Liver (tissue), 3 donors: ENCODE measurements around the gene EIF4E.

Experiments
- CTCF ChIP-seq: fragments of 150-350 bp; IDR thresholded peaks from 2 replicates; pipeline ENCODE4 v1.5.1; 2017; ENCODE audit warnings: improper control_type of control experiment, low read depth, low read length; ENCODE audit not compliant: missing input control
- GABPA ChIP-seq, 2 donors: IDR thresholded peaks in 1 of 2; conservative IDR thresholded peaks in 1 of 2; 2 replicates each; pipeline ENCODE4 v1.6.1; 2016; ENCODE audit warnings: antibody characterized with exemption in 2 of 2, mild to moderate bottlenecking in 1 of 2, moderate library complexity in 1 of 2
- MAX ChIP-seq: IDR thresholded peaks from 2 replicates; pipeline ENCODE4 v1.6.1; 2016; ENCODE audit warnings: antibody characterized with exemption
- SP1 ChIP-seq: IDR thresholded peaks from 2 replicates; pipeline ENCODE4 v1.6.1; 2018; ENCODE audit warnings: antibody characterized with exemption, mild to moderate bottlenecking
- TAF1 ChIP-seq: conservative IDR thresholded peaks from 2 replicates; pipeline ENCODE4 v1.6.1; 2016; ENCODE audit warnings: antibody characterized with exemption, mild to moderate bottlenecking
- TF ChIP-seq, protein P1 (sequence below): IDR thresholded peaks from 2 replicates; pipeline ENCODE4 v1.6.1; 2016; ENCODE audit warnings: antibody characterized with exemption
- TF ChIP-seq, protein P2 (sequence below): IDR thresholded peaks from 2 replicates; pipeline ENCODE4 v1.6.1; 2016; ENCODE audit warnings: antibody characterized with exemption, mild to moderate bottlenecking
- TF ChIP-seq, protein P3 (sequence below): IDR thresholded peaks from 2 replicates; pipeline ENCODE4 v1.6.1; 2016; ENCODE audit warnings: antibody characterized with exemption
- donor health status: healthy.
- donor health status: healthy.

DNA sequence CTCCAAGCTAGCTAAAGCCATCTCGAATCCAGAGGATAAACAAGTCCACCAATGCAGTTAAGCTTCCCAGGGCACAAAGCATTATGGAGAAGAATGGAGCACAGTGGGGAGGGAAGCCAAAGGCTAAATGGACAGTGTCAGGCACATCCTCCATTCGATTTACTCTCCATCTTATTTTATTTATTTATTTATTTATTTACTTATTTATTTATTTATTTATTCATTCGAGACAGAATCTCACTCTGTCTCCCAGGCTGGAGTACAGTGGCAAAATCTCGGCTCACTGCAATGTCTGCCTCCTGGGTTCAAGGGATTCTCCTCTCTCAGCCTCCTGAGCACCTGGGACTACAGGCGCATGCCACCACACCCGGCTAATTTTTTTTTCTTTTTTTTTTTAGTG, 26.3 kb upstream of the EIF4E start:
- TF ChIP-seq CTCF: no peak
- no peak for TF ChIP-seq MAX
- no peak for TF ChIP-seq TAF1
- TF ChIP-seq SP1: no peak
- TF ChIP-seq GABPA (IDR thresholded peaks at IDR 0.05 in 1 of 2, conservative IDR thresholded peaks at IDR 0.05 in 1 of 2): no peak
- TF ChIP-seq, protein P1, sequence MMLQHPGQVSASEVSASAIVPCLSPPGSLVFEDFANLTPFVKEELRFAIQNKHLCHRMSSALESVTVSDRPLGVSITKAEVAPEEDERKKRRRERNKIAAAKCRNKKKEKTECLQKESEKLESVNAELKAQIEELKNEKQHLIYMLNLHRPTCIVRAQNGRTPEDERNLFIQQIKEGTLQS: no peak
- TF ChIP-seq, protein P2, sequence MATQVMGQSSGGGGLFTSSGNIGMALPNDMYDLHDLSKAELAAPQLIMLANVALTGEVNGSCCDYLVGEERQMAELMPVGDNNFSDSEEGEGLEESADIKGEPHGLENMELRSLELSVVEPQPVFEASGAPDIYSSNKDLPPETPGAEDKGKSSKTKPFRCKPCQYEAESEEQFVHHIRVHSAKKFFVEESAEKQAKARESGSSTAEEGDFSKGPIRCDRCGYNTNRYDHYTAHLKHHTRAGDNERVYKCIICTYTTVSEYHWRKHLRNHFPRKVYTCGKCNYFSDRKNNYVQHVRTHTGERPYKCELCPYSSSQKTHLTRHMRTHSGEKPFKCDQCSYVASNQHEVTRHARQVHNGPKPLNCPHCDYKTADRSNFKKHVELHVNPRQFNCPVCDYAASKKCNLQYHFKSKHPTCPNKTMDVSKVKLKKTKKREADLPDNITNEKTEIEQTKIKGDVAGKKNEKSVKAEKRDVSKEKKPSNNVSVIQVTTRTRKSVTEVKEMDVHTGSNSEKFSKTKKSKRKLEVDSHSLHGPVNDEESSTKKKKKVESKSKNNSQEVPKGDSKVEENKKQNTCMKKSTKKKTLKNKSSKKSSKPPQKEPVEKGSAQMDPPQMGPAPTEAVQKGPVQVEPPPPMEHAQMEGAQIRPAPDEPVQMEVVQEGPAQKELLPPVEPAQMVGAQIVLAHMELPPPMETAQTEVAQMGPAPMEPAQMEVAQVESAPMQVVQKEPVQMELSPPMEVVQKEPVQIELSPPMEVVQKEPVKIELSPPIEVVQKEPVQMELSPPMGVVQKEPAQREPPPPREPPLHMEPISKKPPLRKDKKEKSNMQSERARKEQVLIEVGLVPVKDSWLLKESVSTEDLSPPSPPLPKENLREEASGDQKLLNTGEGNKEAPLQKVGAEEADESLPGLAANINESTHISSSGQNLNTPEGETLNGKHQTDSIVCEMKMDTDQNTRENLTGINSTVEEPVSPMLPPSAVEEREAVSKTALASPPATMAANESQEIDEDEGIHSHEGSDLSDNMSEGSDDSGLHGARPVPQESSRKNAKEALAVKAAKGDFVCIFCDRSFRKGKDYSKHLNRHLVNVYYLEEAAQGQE: no peak
- TF ChIP-seq, protein P3, sequence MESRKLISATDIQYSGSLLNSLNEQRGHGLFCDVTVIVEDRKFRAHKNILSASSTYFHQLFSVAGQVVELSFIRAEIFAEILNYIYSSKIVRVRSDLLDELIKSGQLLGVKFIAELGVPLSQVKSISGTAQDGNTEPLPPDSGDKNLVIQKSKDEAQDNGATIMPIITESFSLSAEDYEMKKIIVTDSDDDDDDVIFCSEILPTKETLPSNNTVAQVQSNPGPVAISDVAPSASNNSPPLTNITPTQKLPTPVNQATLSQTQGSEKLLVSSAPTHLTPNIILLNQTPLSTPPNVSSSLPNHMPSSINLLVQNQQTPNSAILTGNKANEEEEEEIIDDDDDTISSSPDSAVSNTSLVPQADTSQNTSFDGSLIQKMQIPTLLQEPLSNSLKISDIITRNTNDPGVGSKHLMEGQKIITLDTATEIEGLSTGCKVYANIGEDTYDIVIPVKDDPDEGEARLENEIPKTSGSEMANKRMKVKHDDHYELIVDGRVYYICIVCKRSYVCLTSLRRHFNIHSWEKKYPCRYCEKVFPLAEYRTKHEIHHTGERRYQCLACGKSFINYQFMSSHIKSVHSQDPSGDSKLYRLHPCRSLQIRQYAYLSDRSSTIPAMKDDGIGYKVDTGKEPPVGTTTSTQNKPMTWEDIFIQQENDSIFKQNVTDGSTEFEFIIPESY: no peak
